ENCODE results near the gene LUC7L3.

LUC7L3 gene

GRCh38 chr17:50785946-50786570 is 66.7 kb downstream of the LUC7L3 start:
- ChIA-PET POLR2A (no interaction called here), CTCF (interaction anchor here (1.0 to 10.7 kb wide), 12 partner anchors 9 to 367 kb away, joined by 3 to 301 read pairs (median 6); partner anchors contain the start of genes ANKRD40CL, LUC7L3, NME1 and RSAD1)
- TF ChIP-seq CTCF (IDR thresholded peaks at IDR 0.05; ENCODE audit: control extremely low read depth, extremely low read depth, low read depth, missing control alignments) = no peak
- no peak for DNase-seq (ENCODE audit: extremely low spot score)

GRCh38 chr17:50787106-50787505 is 67.7 kb downstream of the LUC7L3 start:
- ChIA-PET CTCF (interaction anchor here (1.1 to 10.7 kb wide), 5 partner anchors 8 to 170 kb away, joined by 3 to 301 read pairs (median 6); partner anchors contain the start of gene LUC7L3), POLR2A (no interaction called here)
- TF ChIP-seq CTCF (IDR thresholded peaks at IDR 0.05; ENCODE audit: control extremely low read depth, extremely low read depth, low read depth, missing control alignments) = no peak
- DNase-seq (ENCODE audit: extremely low spot score) = no peak

GRCh38 chr17:50790618-50791017 is 71.2 kb downstream of the LUC7L3 start:
- DNase-seq (ENCODE audit: extremely low spot score) = no peak
- ChIA-PET CTCF (interaction anchor here (1.4 kb wide), 1 partner anchor 51 kb away, joined by 6 read pairs; no protein-coding TSS in a partner anchor), POLR2A (no interaction called here)
- no peak for TF ChIP-seq CTCF (IDR thresholded peaks at IDR 0.05; ENCODE audit: control extremely low read depth, extremely low read depth, low read depth, missing control alignments)

DNA sequence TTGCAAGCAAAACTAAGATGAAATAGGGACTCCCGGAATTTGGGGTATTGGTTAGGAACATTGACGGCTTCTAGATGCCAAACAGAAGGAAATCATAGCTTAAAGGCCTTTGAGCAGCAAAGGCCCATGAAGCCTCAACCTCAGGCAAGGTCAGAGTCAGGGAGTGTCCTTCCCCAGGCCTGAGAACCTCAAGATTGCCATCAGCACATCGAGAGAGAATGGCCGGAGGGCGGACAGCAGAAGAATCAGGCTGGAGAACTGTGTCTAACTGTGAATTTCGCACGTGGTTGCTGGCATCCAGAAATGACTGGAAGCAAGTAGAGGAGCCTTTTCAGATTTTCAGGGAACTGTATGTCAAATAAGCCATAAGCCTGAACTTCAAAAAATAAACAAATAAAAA is 72.7 kb downstream of the LUC7L3 start:
- CTCF ChIA-PET = interaction anchor here (1.4 to 2.3 kb wide), 3 partner anchors 9 to 50 kb away, joined by 4 to 14 read pairs (median 4); no protein-coding TSS in a partner anchor
- DNase-seq (ENCODE audit: extremely low spot score) = no peak
- POLR2A ChIA-PET = no interaction called here
- no peak for TF ChIP-seq CTCF (IDR thresholded peaks at IDR 0.05; ENCODE audit: control extremely low read depth, extremely low read depth, low read depth, missing control alignments)

GRCh38 chr17:50793007-50793406 is 73.6 kb downstream of the LUC7L3 start:
- ChIA-PET POLR2A (no interaction called here), CTCF (interaction anchor here (1.7 to 2.3 kb wide), 2 partner anchors 10 to 13 kb away, joined by 4 to 14 read pairs; no protein-coding TSS in a partner anchor)
- no peak for DNase-seq (ENCODE audit: extremely low spot score)
- no peak for TF ChIP-seq CTCF (IDR thresholded peaks at IDR 0.05; ENCODE audit: control extremely low read depth, extremely low read depth, low read depth, missing control alignments)

- ChIA-PET CTCF (interaction anchor here (1.5 to 3.7 kb wide), 2 partner anchors 10 to 58 kb away, joined by 4 to 32 read pairs; no protein-coding TSS in a partner anchor), POLR2A (no interaction called here)
- no peak for DNase-seq (ENCODE audit: extremely low spot score)
- no peak for TF ChIP-seq CTCF (IDR thresholded peaks at IDR 0.05; ENCODE audit: control extremely low read depth, extremely low read depth, low read depth, missing control alignments)
These were observed 75.0 kb downstream of the LUC7L3 start for GRCh38 chr17:50794361-50794760.
